SK-N-SH treated with all-trans-retinoic acid at 6 μM for 48 hours (cell line): Measurements from ENCODE around the gene REN.

Experiments
- ATAC-seq: fragments of 200-7000 bp; cut with Tn5 transposase; 3 replicates; pipeline ENCODE4 v1.9.1; 2020; ENCODE audit warnings: mild to moderate bottlenecking, moderate library complexity
- ARNTL ChIP-seq: fragments of 450-650 bp; formaldehyde crosslinking; IDR thresholded peaks from 2 replicates; pipeline ENCODE4 v1.5.0; 2020; ENCODE audit warnings: low read depth, mild to moderate bottlenecking, moderate library complexity, borderline replicate concordance
- BACH2 ChIP-seq: fragments of 250-450 bp; sonication (Bioruptor Pico); IDR thresholded peaks from 2 replicates; pipeline ENCODE4 v1.9.0; 2021; ENCODE audit warnings: mild to moderate bottlenecking, borderline replicate concordance
- CREB5 ChIP-seq: fragments of 250-450 bp; sonication (Bioruptor Pico); IDR thresholded peaks from 2 replicates; pipeline ENCODE4 v1.5.1; 2020; ENCODE audit warnings: low read depth, mild to moderate bottlenecking, moderate library complexity
- CSDC2 ChIP-seq: fragments of 250-450 bp; sonication (Bioruptor Pico); IDR thresholded peaks from 2 replicates; pipeline ENCODE4 v1.5.0; 2020; ENCODE audit warnings: mild to moderate bottlenecking, moderate library complexity
- CSRNP3 ChIP-seq: fragments of 250-450 bp; sonication (Bioruptor Pico); IDR thresholded peaks from 2 replicates; pipeline ENCODE4 v1.5.1; 2021; ENCODE audit warnings: mild to moderate bottlenecking, moderate library complexity
- ESRRG ChIP-seq: fragments of 250-450 bp; sonication (Bioruptor Pico); IDR thresholded peaks from 2 replicates; pipeline ENCODE4 v1.6.1; 2021; ENCODE audit warnings: mild to moderate bottlenecking
- GLIS3 ChIP-seq: fragments of 250-450 bp; sonication (Bioruptor Pico); IDR thresholded peaks from 2 replicates; pipeline ENCODE4 v1.5.0; 2020; ENCODE audit warnings: mild to moderate bottlenecking, moderate library complexity
- OSR1 ChIP-seq: fragments of 250-450 bp; sonication (Bioruptor Pico); IDR thresholded peaks from 2 replicates; pipeline ENCODE4 v1.8.0; 2022; ENCODE audit warnings: moderate library complexity, mild to moderate bottlenecking, inconsistent platforms
- PATZ1 ChIP-seq: fragments of 250-450 bp; sonication (Bioruptor Pico); IDR thresholded peaks from 2 replicates; pipeline ENCODE4 v1.8.0; 2020; ENCODE audit warnings: mild to moderate bottlenecking, moderate library complexity, borderline replicate concordance
- PPARA ChIP-seq: fragments of 250-450 bp; sonication (Bioruptor Pico); IDR thresholded peaks from 2 replicates; pipeline ENCODE4 v1.5.0; 2020; ENCODE audit warnings: mild to moderate bottlenecking, borderline replicate concordance
- RARB ChIP-seq: fragments of 250-450 bp; sonication (Bioruptor Pico); IDR thresholded peaks from 2 replicates; pipeline ENCODE4 v1.8.0; 2021; ENCODE audit warnings: mild to moderate bottlenecking, moderate library complexity
- TCF4 ChIP-seq: fragments of 250-450 bp; sonication (Bioruptor Pico); IDR thresholded peaks from 2 replicates; pipeline ENCODE4 v1.8.0; 2021; ENCODE audit warnings: mild to moderate bottlenecking, moderate library complexity, borderline replicate concordance
- TOX ChIP-seq: fragments of 250-450 bp; sonication (Bioruptor Pico); IDR thresholded peaks from 2 replicates; pipeline ENCODE4 v1.8.0; 2021; ENCODE audit warnings: mild to moderate bottlenecking, moderate library complexity, borderline replicate concordance
- TSHZ2 ChIP-seq: fragments of 250-450 bp; sonication (Bioruptor Pico); IDR thresholded peaks from 2 replicates; pipeline ENCODE4 v1.5.0; 2020; ENCODE audit warnings: mild to moderate bottlenecking, moderate library complexity
- ZC3H10 ChIP-seq: fragments of 250-450 bp; sonication (Bioruptor Pico); IDR thresholded peaks from 2 replicates; pipeline ENCODE4 v1.5.1; 2021; ENCODE audit warnings: mild to moderate bottlenecking, moderate library complexity
- ZFP3 ChIP-seq: fragments of 250-450 bp; sonication (Bioruptor Pico); IDR thresholded peaks from 2 replicates; pipeline ENCODE4 v1.5.0; 2020; ENCODE audit warnings: mild to moderate bottlenecking, moderate library complexity
- ZNF565 ChIP-seq: fragments of 450-650 bp; formaldehyde crosslinking; conservative IDR thresholded peaks from 2 replicates; pipeline ENCODE4 v1.5.0; 2020; ENCODE audit warnings: low read depth, mild to moderate bottlenecking, moderate library complexity
- ZNF8 ChIP-seq: fragments of 450-650 bp; formaldehyde crosslinking; IDR thresholded peaks from 2 replicates; pipeline ENCODE4 v1.5.0; 2020; ENCODE audit warnings: mild to moderate bottlenecking, moderate library complexity
- TF ChIP-seq, protein P1 (sequence below): fragments of 250-450 bp; sonication (Bioruptor Pico); IDR thresholded peaks from 2 replicates; pipeline ENCODE4 v1.8.0; 2021; ENCODE audit warnings: low read depth, mild to moderate bottlenecking, moderate library complexity, borderline replicate concordance

Gene REN

GRCh38 chr1:204112876-204113730, 53.0 kb downstream of the REN start:
- TF ChIP-seq ARNTL (CRISPR knock-in tag) (no peak), CREB5 (CRISPR knock-in tag) (no peak), OSR1 (CRISPR knock-in tag) (no peak), PPARA (CRISPR knock-in tag) (no peak), BACH2 (CRISPR knock-in tag) (no peak)
- no peak; the same call in 2 of the 3 replicates for ATAC-seq

GRCh38 chr1:204110894-204111633, 55.1 kb downstream of the REN start:
- ATAC-seq = no peak
- TF ChIP-seq, protein P1, sequence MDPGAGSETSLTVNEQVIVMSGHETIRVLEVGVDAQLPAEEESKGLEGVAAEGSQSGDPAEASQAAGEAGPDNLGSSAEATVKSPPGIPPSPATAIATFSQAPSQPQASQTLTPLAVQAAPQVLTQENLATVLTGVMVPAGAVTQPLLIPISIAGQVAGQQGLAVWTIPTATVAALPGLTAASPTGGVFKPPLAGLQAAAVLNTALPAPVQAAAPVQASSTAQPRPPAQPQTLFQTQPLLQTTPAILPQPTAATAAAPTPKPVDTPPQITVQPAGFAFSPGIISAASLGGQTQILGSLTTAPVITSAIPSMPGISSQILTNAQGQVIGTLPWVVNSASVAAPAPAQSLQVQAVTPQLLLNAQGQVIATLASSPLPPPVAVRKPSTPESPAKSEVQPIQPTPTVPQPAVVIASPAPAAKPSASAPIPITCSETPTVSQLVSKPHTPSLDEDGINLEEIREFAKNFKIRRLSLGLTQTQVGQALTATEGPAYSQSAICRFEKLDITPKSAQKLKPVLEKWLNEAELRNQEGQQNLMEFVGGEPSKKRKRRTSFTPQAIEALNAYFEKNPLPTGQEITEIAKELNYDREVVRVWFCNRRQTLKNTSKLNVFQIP (CRISPR knock-in tag) = no peak
- no peak for TF ChIP-seq ZC3H10 (CRISPR knock-in tag)
- no peak for TF ChIP-seq TOX (CRISPR knock-in tag)
- TF ChIP-seq PATZ1 = no peak
- TF ChIP-seq ESRRG (CRISPR knock-in tag) = no peak
- no peak for TF ChIP-seq ZNF565 (CRISPR knock-in tag)
- no peak for TF ChIP-seq RARB (CRISPR knock-in tag)
- no peak for TF ChIP-seq GLIS3
- TF ChIP-seq, all 23 proteins: peak for 0

DNA sequence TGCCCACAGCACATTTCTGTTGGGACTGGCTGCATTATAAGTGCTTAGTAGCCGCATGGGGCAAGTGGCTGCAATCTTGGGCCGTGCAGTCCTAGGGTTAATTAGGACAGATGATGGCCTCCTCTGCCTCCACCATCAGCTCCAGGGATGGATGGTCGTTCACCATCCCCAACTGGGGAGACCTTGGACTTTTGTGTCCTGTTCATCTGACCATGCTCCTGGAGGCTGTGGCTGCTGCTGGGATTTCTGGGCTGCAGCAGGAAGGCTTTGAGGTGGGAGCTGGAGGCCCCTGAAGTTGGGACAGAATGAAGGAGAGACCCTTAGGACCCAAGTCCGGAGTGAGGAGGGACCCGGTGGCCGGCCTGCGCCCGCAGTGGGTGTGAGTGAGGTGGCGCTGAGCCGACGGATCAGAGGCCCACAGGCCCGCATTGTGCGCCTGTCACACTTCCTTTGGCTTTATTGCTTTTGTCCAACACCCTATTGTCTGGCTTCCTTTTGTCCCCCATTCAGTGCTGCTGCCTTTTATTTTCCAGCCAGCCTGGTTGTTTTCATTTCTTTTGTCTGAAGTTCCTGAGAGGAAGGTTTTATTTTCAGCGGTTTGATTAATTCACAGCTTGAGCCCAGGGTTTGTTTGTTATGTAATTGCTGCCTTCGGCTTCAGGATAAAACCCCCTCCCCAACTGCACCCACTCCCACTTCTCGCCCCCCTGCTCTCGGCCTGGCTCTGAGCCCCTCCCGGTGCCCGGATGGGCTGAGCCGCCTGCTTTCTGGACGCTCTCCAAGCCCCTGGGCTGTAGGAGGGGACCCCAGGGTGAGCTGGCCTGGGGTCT, 57.6 kb downstream of the REN start:
- no peak for TF ChIP-seq RARB (CRISPR knock-in tag)
- TF ChIP-seq CREB5 (CRISPR knock-in tag) = no peak
- no peak for TF ChIP-seq TSHZ2 (CRISPR knock-in tag)
- TF ChIP-seq CSRNP3 (CRISPR knock-in tag) = no peak
- TF ChIP-seq GLIS3 = no peak
- no peak for TF ChIP-seq ZNF8
- TF ChIP-seq CSDC2 (CRISPR knock-in tag) = no peak
- no peak for TF ChIP-seq TOX (CRISPR knock-in tag)
- TF ChIP-seq BACH2 (CRISPR knock-in tag) = no peak
- no peak for TF ChIP-seq ARNTL (CRISPR knock-in tag)
- no peak for TF ChIP-seq OSR1 (CRISPR knock-in tag)
- TF ChIP-seq ZFP3 (CRISPR knock-in tag) = no peak
- no peak for TF ChIP-seq ESRRG (CRISPR knock-in tag)
- TF ChIP-seq TCF4 (CRISPR knock-in tag) = no peak
- TF ChIP-seq, all 23 proteins: peak for 0
- ATAC-seq = no peak
